Caco-2 (cell line): Measurements from ENCODE around the gene RAMP1. TPM values are rescaled to one million over a fixed set of nuclear protein-coding genes. Genes with fewer than 3 reads are reported as not detected.

Source experiments
- BruUV-seq: library from RNA; stranded (reverse); fragments of 400-500 nt; replicated peaks from 2 replicates; lab custom pipeline; 2021; lab: Mats Ljungman, UMichigan
- CTCF ChIA-PET: fragments of 300-600 bp; sonication (Branson Sonifier 250); formaldehyde crosslinking; loops from one replicate; lab custom pipeline; 2022; ENCODE audit warnings: antibody characterized with exemption; lab: Charles Lee
- POLR2A ChIA-PET: fragments of 300-600 bp; sonication (Branson Sonifier 250); formaldehyde crosslinking; loops from one replicate; lab custom pipeline; 2022; ENCODE audit warnings: antibody characterized with exemption; lab: Charles Lee
- DNase-seq, 2 experiments: peaks; one replicate each; pipeline versions ENCODE4 v3.0.0 to v3.0.0-alpha.2; 2020 to 2022
- H3K27me3 ChIP-seq: replicated peaks from 2 replicates; pipeline ENCODE4 v1.6.0; 2011; ENCODE audit warnings: low read length; ENCODE audit not compliant: control insufficient read depth, insufficient read depth
- H3K36me3 ChIP-seq: 2 replicates; pipeline ENCODE4 v1.5.1; 2011; ENCODE audit warnings: low read length; ENCODE audit not compliant: control insufficient read depth, insufficient read depth
- H3K4me1 ChIP-seq: fragments of 250-450 bp; sonication (Bioruptor Pico); 2 replicates; pipeline ENCODE4 v1.5.1; 2020; ENCODE audit warnings: mild to moderate bottlenecking
- H3K4me3 ChIP-seq: 2 replicates; pipeline ENCODE4 v1.5.1; 2011; ENCODE audit warnings: low read depth, mild to moderate bottlenecking, control low read depth, low read length
- H3K9me3 ChIP-seq: fragments of 250-450 bp; sonication (Bioruptor Pico); 2 replicates; pipeline ENCODE4 v1.5.1; 2020; ENCODE audit warnings: mild to moderate bottlenecking, moderate library complexity
- H3K27ac Mint-ChIP-seq: one replicate; pipeline ENCODE4 v1.8.0; 2022; ENCODE audit warnings: mixed read lengths; ENCODE audit not compliant: unreplicated experiment
- H3K27me3 Mint-ChIP-seq: one replicate; pipeline ENCODE4 v1.8.0; 2022; ENCODE audit warnings: mixed read lengths; ENCODE audit not compliant: insufficient read depth, unreplicated experiment
- H3K36me3 Mint-ChIP-seq: one replicate; pipeline ENCODE4 v1.8.0; 2022; ENCODE audit warnings: mild to moderate bottlenecking, mixed read lengths; ENCODE audit not compliant: insufficient read depth, unreplicated experiment
- H3K4me1 Mint-ChIP-seq: one replicate; pipeline ENCODE4 v1.8.0; 2022; ENCODE audit warnings: low read depth, mixed read lengths; ENCODE audit not compliant: unreplicated experiment
- H3K4me3 Mint-ChIP-seq: one replicate; pipeline ENCODE4 v1.8.0; 2022; ENCODE audit warnings: mild to moderate bottlenecking, moderate library complexity, mixed read lengths; ENCODE audit not compliant: unreplicated experiment
- H3K9me3 Mint-ChIP-seq: one replicate; pipeline ENCODE4 v1.8.0; 2022; ENCODE audit warnings: mixed read lengths; ENCODE audit not compliant: unreplicated experiment
- intact Hi-C: fragments of 100-400 bp; cut with micrococcal nuclease; formaldehyde crosslinking; loops from one replicate; pipeline ENCODE4 v1.10.0; 2022; ENCODE audit not compliant: unreplicated experiment
- total RNA-seq: library from RNA; stranded (reverse); gene quantifications from 2 replicates; pipeline ENCODE4 v1.2.3, GENCODE V29; 2022
- TF ChIP-seq, protein P1 (sequence below), 2 experiments: fragments of 200-600 bp in 1 of 2; IDR thresholded peaks; 1 replicate in 1 of 2; 2 replicates in 1 of 2; pipeline versions ENCODE4 v1.5.1 to v1.8.0; 2011 to 2022; ENCODE audit warnings: antibody characterized with exemption in 1 of 2, control low read depth in 1 of 2, inconsistent platforms in 1 of 2, low read depth in 1 of 2, low read length in 1 of 2, mild to moderate bottlenecking in 1 of 2, moderate library complexity in 1 of 2; ENCODE audit not compliant: insufficient read depth in 1 of 2, severe bottlenecking in 1 of 2, unreplicated experiment in 1 of 2

The RAMP1 gene
- total RNA-seq, 1 experiment from 2014 or later: 2.2 TPM

DNA sequence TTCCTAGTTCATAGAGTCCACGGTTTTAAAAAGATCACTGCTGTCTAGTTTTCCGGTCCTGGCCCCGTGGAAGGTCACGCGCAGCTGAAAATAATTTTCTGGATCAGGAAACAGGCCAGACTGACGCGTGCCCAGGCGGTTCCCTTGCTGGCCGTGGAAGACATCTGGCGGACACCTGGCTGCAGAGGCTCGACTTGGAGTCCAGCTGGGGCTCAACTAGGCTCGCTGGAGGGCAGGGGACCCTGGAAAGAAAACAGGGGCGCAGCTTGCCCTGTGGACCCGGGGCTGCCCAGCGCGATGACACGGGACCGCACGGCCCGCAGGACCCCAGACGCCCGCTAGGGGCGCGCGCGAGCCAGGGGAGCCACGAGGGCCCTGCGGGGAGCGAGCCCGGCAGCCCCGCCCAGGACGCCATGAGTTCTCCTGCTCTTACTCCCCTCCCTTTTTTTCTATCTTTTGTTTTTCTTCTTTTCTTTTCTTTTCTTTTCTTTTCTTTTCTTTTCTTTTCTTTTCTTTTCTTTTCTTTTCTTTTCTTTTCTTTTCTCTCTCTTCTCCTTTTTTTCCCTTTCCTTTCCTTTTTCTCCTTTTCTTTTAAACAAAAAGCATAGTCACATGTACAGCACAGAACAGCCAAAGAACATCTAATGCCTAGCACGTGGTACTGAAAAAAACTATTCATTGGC lies 64.2 kb downstream of the RAMP1 start:
- Mint-ChIP-seq H3K4me3 (peak overlapping the region; percentile 23), H3K4me1 (peaks cover 7% of the 10 kb centered on the region), H3K9me3 (no peaks in the 10 kb centered on the region), H3K27ac (no peak overlapping the region), H3K27me3 (no peaks in the 10 kb centered on the region), H3K36me3 (no peaks in the 10 kb centered on the region)
- no TSS peak for BruUV-seq
- H3K4me3 ChIP-seq: peak overlapping the region; percentile 16
- H3K27me3 ChIP-seq: no peaks in the 10 kb centered on the region
- H3K9me3 ChIP-seq: no peaks in the 10 kb centered on the region
- POLR2A ChIA-PET: no interaction called here
- TF ChIP-seq, protein P1, sequence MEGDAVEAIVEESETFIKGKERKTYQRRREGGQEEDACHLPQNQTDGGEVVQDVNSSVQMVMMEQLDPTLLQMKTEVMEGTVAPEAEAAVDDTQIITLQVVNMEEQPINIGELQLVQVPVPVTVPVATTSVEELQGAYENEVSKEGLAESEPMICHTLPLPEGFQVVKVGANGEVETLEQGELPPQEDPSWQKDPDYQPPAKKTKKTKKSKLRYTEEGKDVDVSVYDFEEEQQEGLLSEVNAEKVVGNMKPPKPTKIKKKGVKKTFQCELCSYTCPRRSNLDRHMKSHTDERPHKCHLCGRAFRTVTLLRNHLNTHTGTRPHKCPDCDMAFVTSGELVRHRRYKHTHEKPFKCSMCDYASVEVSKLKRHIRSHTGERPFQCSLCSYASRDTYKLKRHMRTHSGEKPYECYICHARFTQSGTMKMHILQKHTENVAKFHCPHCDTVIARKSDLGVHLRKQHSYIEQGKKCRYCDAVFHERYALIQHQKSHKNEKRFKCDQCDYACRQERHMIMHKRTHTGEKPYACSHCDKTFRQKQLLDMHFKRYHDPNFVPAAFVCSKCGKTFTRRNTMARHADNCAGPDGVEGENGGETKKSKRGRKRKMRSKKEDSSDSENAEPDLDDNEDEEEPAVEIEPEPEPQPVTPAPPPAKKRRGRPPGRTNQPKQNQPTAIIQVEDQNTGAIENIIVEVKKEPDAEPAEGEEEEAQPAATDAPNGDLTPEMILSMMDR (IDR thresholded peaks at IDR 0.05; ENCODE audit: insufficient read depth in 1 of 2, low read depth in 1 of 2, low read length in 1 of 2, severe bottlenecking in 1 of 2, unreplicated experiment in 1 of 2): peak; percentile 67 to 86
- H3K4me1 ChIP-seq: no peaks in the 10 kb centered on the region
- no peaks in the 10 kb centered on the region for H3K36me3 ChIP-seq
- DNase-seq: peak; percentile 49 to 84
- CTCF ChIA-PET: interaction anchor here (0.8 kb wide), 1 partner anchor 91 kb away, joined by 5 read pairs; no protein-coding TSS in a partner anchor
- intact Hi-C loops: loop anchor here (1.0 kb wide), 2 partner anchors 43 to 65 kb away; no protein-coding TSS in a partner anchor

DNA sequence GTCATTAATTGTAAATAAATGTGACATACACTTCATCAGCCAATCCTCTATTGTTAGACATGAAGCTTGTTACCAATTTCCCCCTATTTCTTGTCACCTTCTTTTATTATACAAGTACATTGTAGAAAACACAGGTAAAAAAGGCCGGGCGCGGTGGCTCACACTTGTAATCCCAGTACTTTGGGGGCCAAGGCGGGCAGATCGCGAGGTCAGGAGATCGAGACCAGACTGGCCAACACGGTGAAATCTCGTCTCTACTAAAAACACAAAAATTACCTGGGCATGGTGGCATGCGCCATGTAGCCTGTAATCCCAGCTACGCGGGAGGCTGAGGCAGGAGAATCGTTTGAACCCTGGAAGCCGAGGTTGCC lies 64.7 kb downstream of the RAMP1 start:
- ChIA-PET CTCF (no interaction called here), POLR2A (no interaction called here)
- Mint-ChIP-seq H3K4me1 (peaks cover 7% of the 10 kb centered on the region), H3K9me3 (no peaks in the 10 kb centered on the region), H3K27me3 (no peaks in the 10 kb centered on the region), H3K4me3 (peak overlapping the region; percentile 23), H3K36me3 (no peaks in the 10 kb centered on the region), H3K27ac (no peak overlapping the region)
- Histone ChIP-seq H3K36me3 (no peaks in the 10 kb centered on the region), H3K27me3 (no peaks in the 10 kb centered on the region), H3K4me3 (no peak overlapping the region), H3K4me1 (no peaks in the 10 kb centered on the region), H3K9me3 (no peaks in the 10 kb centered on the region)
- no TSS peak for BruUV-seq
- no peak for DNase-seq
- intact Hi-C loops: no loop called here
- TF ChIP-seq, protein P1 (IDR thresholded peaks at IDR 0.05; ENCODE audit: insufficient read depth in 1 of 2, low read depth in 1 of 2, low read length in 1 of 2, severe bottlenecking in 1 of 2, unreplicated experiment in 1 of 2): no peak

DNA sequence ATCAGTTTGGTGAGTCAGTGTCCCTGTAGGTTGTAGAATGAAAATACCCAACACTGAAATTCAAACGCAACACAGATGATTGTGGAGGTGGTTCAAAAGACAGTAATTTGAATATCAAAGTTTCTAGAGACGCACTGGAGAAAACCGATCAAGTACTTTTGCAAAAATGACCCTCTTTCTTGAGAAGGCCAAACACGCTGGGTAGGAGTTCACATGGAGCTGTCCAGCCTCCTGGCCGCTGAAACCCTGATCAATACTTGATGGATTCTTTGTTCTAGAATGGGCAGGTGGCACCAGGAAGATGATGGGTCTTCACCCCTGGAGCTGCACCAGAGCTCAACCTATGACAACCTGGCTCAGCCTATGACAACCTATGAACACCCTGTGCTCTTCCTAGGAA lies 67.7 kb downstream of the RAMP1 start:
- Mint-ChIP-seq H3K36me3 (no peaks in the 10 kb centered on the region), H3K27me3 (no peaks in the 10 kb centered on the region), H3K27ac (no peak overlapping the region), H3K4me3 (no peak overlapping the region), H3K4me1 (peaks cover 7% of the 10 kb centered on the region), H3K9me3 (peaks cover 7% of the 10 kb centered on the region)
- intact Hi-C loops: no loop called here
- ChIA-PET CTCF (no interaction called here), POLR2A (no interaction called here)
- Histone ChIP-seq H3K9me3 (no peaks in the 10 kb centered on the region), H3K36me3 (no peaks in the 10 kb centered on the region), H3K27me3 (no peaks in the 10 kb centered on the region), H3K4me3 (no peak overlapping the region), H3K4me1 (no peaks in the 10 kb centered on the region)
- TF ChIP-seq, protein P1 (IDR thresholded peaks at IDR 0.05; ENCODE audit: insufficient read depth in 1 of 2, low read depth in 1 of 2, low read length in 1 of 2, severe bottlenecking in 1 of 2, unreplicated experiment in 1 of 2): no peak
- DNase-seq: no peak
- no TSS peak for BruUV-seq
